LNCAP (cell line): ENCODE results near the gene PTPRN2.

Source experiments
- CTCF ChIP-seq: fragments of 450-650 bp; IDR thresholded peaks from 2 replicates; pipeline ENCODE4 v1.5.1; 2017; ENCODE audit warnings: mild to moderate bottlenecking

Gene PTPRN2

GRCh38 chr7:157784979-157785441 is 802.6 kb downstream of the PTPRN2 start:
- TF ChIP-seq CTCF: no peak

GRCh38 chr7:157784041-157784835 is 803.4 kb downstream of the PTPRN2 start:
- TF ChIP-seq CTCF: no peak

GRCh38 chr7:157782041-157782440 is 805.6 kb downstream of the PTPRN2 start:
- TF ChIP-seq CTCF: no peak

DNA sequence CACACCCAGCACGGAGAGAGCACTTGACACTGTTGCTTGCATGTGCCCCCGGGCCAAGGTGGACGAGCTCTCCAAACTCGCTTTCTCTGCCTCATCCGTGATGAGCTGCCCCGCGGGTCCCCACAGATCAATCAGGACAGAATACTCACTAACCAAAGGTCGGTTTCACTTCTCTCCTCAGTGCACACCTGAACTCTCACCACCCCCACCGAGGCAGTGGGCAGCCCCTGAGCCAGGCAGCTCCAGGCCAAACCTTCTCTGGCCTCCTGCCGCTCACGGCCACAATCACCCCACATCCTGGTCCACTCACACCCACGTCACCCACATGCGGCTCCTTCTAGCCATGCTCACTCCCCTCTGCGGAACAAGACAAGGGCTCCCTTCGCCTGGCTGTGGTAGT is 806.9 kb downstream of the PTPRN2 start:
- no peak for TF ChIP-seq CTCF

- TF ChIP-seq CTCF: no peak
These were observed 807.3 kb downstream of the PTPRN2 start for GRCh38 chr7:157780312-157780711.

GRCh38 chr7:157779206-157779605 is 808.4 kb downstream of the PTPRN2 start:
- TF ChIP-seq CTCF: no peak

DNA sequence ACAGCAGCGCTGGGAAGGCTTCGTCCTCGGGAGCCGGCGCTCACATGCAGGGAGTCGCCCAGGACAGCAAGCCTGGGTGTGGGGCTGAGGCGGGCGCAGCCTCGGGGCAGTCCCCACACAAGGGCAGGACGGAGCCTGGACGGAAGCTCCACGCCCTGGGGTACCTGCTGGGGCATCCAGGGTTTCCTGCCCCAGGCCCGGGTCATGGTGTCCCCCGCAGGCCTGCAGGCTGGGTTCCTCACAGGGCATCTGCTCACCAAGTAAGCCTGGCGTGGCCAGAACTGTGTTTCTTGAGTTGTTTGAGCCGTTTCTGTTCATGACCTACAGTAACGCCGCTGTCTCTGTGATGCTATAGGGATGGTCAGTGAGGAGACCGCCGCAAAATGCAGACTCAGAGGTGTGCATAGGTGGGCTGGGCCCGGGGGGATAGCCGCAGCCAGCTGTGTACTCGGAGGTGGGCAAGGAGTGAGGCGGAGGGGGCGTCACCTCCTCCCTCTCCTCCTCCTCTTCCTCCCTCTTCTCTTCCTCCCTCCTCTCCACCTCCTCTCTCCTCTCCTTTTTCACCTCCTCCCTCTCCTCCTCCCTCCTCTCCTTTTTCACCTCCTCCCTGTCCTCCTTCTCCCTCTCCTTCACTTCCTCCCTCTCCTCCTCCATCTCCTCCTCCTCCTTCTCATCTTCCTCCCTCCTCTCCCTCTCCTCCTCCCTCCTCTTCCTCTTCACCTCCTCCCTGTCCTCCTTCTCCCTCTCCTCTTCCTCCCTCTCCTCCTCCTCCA is 811.9 kb downstream of the PTPRN2 start:
- no peak for TF ChIP-seq CTCF
